Caco-2 (cell line): ENCODE measurements around the gene MYO15B. TPM values are rescaled to one million over a fixed set of nuclear protein-coding genes. Genes with fewer than 3 reads are reported as not detected.

Source experiments
- BruUV-seq: library from RNA; stranded (reverse); fragments of 400-500 nt; replicated peaks from 2 replicates; lab custom pipeline; 2021; lab: Mats Ljungman, UMichigan
- CTCF ChIA-PET: fragments of 300-600 bp; sonication (Branson Sonifier 250); formaldehyde crosslinking; loops from one replicate; lab custom pipeline; 2022; ENCODE audit warnings: antibody characterized with exemption; lab: Charles Lee
- POLR2A ChIA-PET: fragments of 300-600 bp; sonication (Branson Sonifier 250); formaldehyde crosslinking; loops from one replicate; lab custom pipeline; 2022; ENCODE audit warnings: antibody characterized with exemption; lab: Charles Lee
- DNase-seq, 2 experiments: peaks; one replicate each; pipeline versions ENCODE4 v3.0.0 to v3.0.0-alpha.2; 2020 to 2022
- H3K27me3 ChIP-seq: replicated peaks from 2 replicates; pipeline ENCODE4 v1.6.0; 2011; ENCODE audit warnings: low read length; ENCODE audit not compliant: control insufficient read depth, insufficient read depth
- H3K36me3 ChIP-seq: 2 replicates; pipeline ENCODE4 v1.5.1; 2011; ENCODE audit warnings: low read length; ENCODE audit not compliant: control insufficient read depth, insufficient read depth
- H3K4me1 ChIP-seq: fragments of 250-450 bp; sonication (Bioruptor Pico); 2 replicates; pipeline ENCODE4 v1.5.1; 2020; ENCODE audit warnings: mild to moderate bottlenecking
- H3K4me3 ChIP-seq: 2 replicates; pipeline ENCODE4 v1.5.1; 2011; ENCODE audit warnings: low read depth, mild to moderate bottlenecking, control low read depth, low read length
- H3K9me3 ChIP-seq: fragments of 250-450 bp; sonication (Bioruptor Pico); 2 replicates; pipeline ENCODE4 v1.5.1; 2020; ENCODE audit warnings: mild to moderate bottlenecking, moderate library complexity
- H3K27ac Mint-ChIP-seq: one replicate; pipeline ENCODE4 v1.8.0; 2022; ENCODE audit warnings: mixed read lengths; ENCODE audit not compliant: unreplicated experiment
- H3K27me3 Mint-ChIP-seq: one replicate; pipeline ENCODE4 v1.8.0; 2022; ENCODE audit warnings: mixed read lengths; ENCODE audit not compliant: insufficient read depth, unreplicated experiment
- H3K36me3 Mint-ChIP-seq: one replicate; pipeline ENCODE4 v1.8.0; 2022; ENCODE audit warnings: mild to moderate bottlenecking, mixed read lengths; ENCODE audit not compliant: insufficient read depth, unreplicated experiment
- H3K4me1 Mint-ChIP-seq: one replicate; pipeline ENCODE4 v1.8.0; 2022; ENCODE audit warnings: low read depth, mixed read lengths; ENCODE audit not compliant: unreplicated experiment
- H3K4me3 Mint-ChIP-seq: one replicate; pipeline ENCODE4 v1.8.0; 2022; ENCODE audit warnings: mild to moderate bottlenecking, moderate library complexity, mixed read lengths; ENCODE audit not compliant: unreplicated experiment
- H3K9me3 Mint-ChIP-seq: one replicate; pipeline ENCODE4 v1.8.0; 2022; ENCODE audit warnings: mixed read lengths; ENCODE audit not compliant: unreplicated experiment
- CTCF ChIP-seq, 2 experiments: fragments of 200-600 bp in 1 of 2; IDR thresholded peaks; 1 replicate in 1 of 2; 2 replicates in 1 of 2; pipeline versions ENCODE4 v1.5.1 to v1.8.0; 2011 to 2022; ENCODE audit warnings: antibody characterized with exemption in 1 of 2, control low read depth in 1 of 2, inconsistent platforms in 1 of 2, low read depth in 1 of 2, low read length in 1 of 2, mild to moderate bottlenecking in 1 of 2, moderate library complexity in 1 of 2; ENCODE audit not compliant: insufficient read depth in 1 of 2, severe bottlenecking in 1 of 2, unreplicated experiment in 1 of 2
- intact Hi-C: fragments of 100-400 bp; cut with micrococcal nuclease; formaldehyde crosslinking; loops from one replicate; pipeline ENCODE4 v1.10.0; 2022; ENCODE audit not compliant: unreplicated experiment
- total RNA-seq: library from RNA; stranded (reverse); gene quantifications from 2 replicates; pipeline ENCODE4 v1.2.3, GENCODE V29; 2022

The MYO15B gene
- total RNA-seq, 1 experiment from 2014 or later, result 12.3 TPM

- Mint-ChIP-seq H3K4me1 (peaks cover 9% of the 10 kb centered on the region), H3K27ac (no peak overlapping the region), H3K4me3 (no peak overlapping the region), H3K9me3 (no peaks in the 10 kb centered on the region), H3K27me3 (no peaks in the 10 kb centered on the region), H3K36me3 (peaks cover 21% of the 10 kb centered on the region)
- intact Hi-C loops, result no loop called here
- no TSS peak for BruUV-seq
- no peak for TF ChIP-seq CTCF (IDR thresholded peaks at IDR 0.05; ENCODE audit: insufficient read depth in 1 of 2, low read depth in 1 of 2, low read length in 1 of 2, severe bottlenecking in 1 of 2, unreplicated experiment in 1 of 2)
- ChIA-PET CTCF (interaction anchor here (0.6 to 1.7 kb wide), 7 partner anchors 11 to 120 kb away, joined by 3 to 7 read pairs (median 5); no protein-coding TSS in a partner anchor), POLR2A (no interaction called here)
- no peak overlapping the region for H3K4me3 ChIP-seq
- no peak for DNase-seq
- peaks cover 7% of the 10 kb centered on the region for H3K36me3 ChIP-seq
- H3K4me1 ChIP-seq, result peaks cover 19% of the 10 kb centered on the region
- no peaks in the 10 kb centered on the region for H3K27me3 ChIP-seq
- H3K9me3 ChIP-seq, result no peaks in the 10 kb centered on the region
Observed at GRCh38 chr17:75630071-75630917, 42.7 kb downstream of the MYO15B start.

GRCh38 chr17:75631353-75631752 is 43.8 kb downstream of the MYO15B start:
- Histone ChIP-seq H3K4me3 (no peak overlapping the region), H3K4me1 (peaks cover 19% of the 10 kb centered on the region), H3K27me3 (no peaks in the 10 kb centered on the region), H3K9me3 (no peaks in the 10 kb centered on the region), H3K36me3 (peaks cover 7% of the 10 kb centered on the region)
- POLR2A ChIA-PET, result no interaction called here
- H3K9me3 Mint-ChIP-seq, result no peaks in the 10 kb centered on the region
- peaks cover 28% of the 10 kb centered on the region for H3K36me3 Mint-ChIP-seq
- no peaks in the 10 kb centered on the region for H3K27me3 Mint-ChIP-seq
- intact Hi-C loops, result no loop called here
- DNase-seq, result no peak
- H3K27ac Mint-ChIP-seq, result no peak overlapping the region
- H3K4me1 Mint-ChIP-seq, result peaks cover 9% of the 10 kb centered on the region
- CTCF ChIA-PET, result interaction anchor here (1.0 to 3.1 kb wide), 2 partner anchors 11 to 12 kb away, joined by 3 to 22 read pairs; no protein-coding TSS in a partner anchor
- TF ChIP-seq CTCF (IDR thresholded peaks at IDR 0.05; ENCODE audit: insufficient read depth in 1 of 2, low read depth in 1 of 2, low read length in 1 of 2, severe bottlenecking in 1 of 2, unreplicated experiment in 1 of 2), result no peak
- H3K4me3 Mint-ChIP-seq, result no peak overlapping the region
- BruUV-seq, result no TSS peak

- no peak for DNase-seq
Observed at GRCh38 chr17:75632428-75632827, 44.8 kb downstream of the MYO15B start.

More at GRCh38 chr17:75632428-75632827, 44.8 kb downstream of the MYO15B start:
- Mint-ChIP-seq H3K36me3 (peaks cover 28% of the 10 kb centered on the region), H3K9me3 (no peaks in the 10 kb centered on the region), H3K4me1 (peaks cover 9% of the 10 kb centered on the region), H3K4me3 (no peak overlapping the region), H3K27me3 (no peaks in the 10 kb centered on the region), H3K27ac (no peak overlapping the region)
- Histone ChIP-seq H3K4me1 (peaks cover 19% of the 10 kb centered on the region), H3K27me3 (no peaks in the 10 kb centered on the region), H3K36me3 (peaks cover 7% of the 10 kb centered on the region), H3K4me3 (no peak overlapping the region), H3K9me3 (no peaks in the 10 kb centered on the region)
- intact Hi-C loops, result loop anchor here (2.0 kb wide), 1 partner anchor 14 kb away; a partner anchor contains a TSS
- ChIA-PET CTCF (interaction anchor here (0.5 to 3.1 kb wide), 40 partner anchors 8 to 673 kb away, joined by 3 to 143 read pairs (median 6); partner anchors contain the start of genes GALK1, ITGB4, MIF4GD and TMEM94), POLR2A (interaction anchor here (0.5 to 2.1 kb wide), 4 partner anchors 13 to 106 kb away, joined by 3 to 13 read pairs (median 4); partner anchors contain the start of genes RECQL5 and SAP30BP)
- no TSS peak for BruUV-seq
- TF ChIP-seq CTCF (IDR thresholded peaks at IDR 0.05; ENCODE audit: insufficient read depth in 1 of 2, low read depth in 1 of 2, low read length in 1 of 2, severe bottlenecking in 1 of 2, unreplicated experiment in 1 of 2), result no peak
